KG1 (cell line): ENCODE data around the gene MFSD12.

Experiments
- DNase-seq: peaks from one replicate; lab custom pipeline; 2025; lab: John Stamatoyannopoulos, UW

The MFSD12 gene

GRCh38 chr19:3506384-3507340 lies 50.7 kb downstream of the MFSD12 start:
- DNase-seq = no peak

- peak; percentile 94 for DNase-seq
Observed at GRCh38 chr19:3505598-3506383, 51.6 kb downstream of the MFSD12 start, which contains the start of gene FZR1. TSS of gene FZR1 (plus strand) at chr19:3506311. CDS start at chr19:3522990, 16,679 bp downstream.

- DNase-seq = no peak
Observed at GRCh38 chr19:3504735-3505134, 52.7 kb downstream of the MFSD12 start.

GRCh38 chr19:3503036-3503572 lies 54.3 kb downstream of the MFSD12 start:
- DNase-seq = no peak

GRCh38 chr19:3501780-3502179 lies 55.6 kb downstream of the MFSD12 start:
- DNase-seq = no peak

- peak; percentile 97 for DNase-seq
Observed at GRCh38 chr19:3500429-3501101, 56.8 kb downstream of the MFSD12 start, which contains the start of gene DOHH. TSS of gene DOHH (minus strand) at chr19:3500674. CDS start at chr19:3496814, 3,860 bp downstream.

- DNase-seq = no peak
Observed at GRCh38 chr19:3499738-3500428, 57.5 kb downstream of the MFSD12 start.

GRCh38 chr19:3497757-3498520 lies 59.4 kb downstream of the MFSD12 start:
- no peak for DNase-seq

- DNase-seq = no peak
Observed at GRCh38 chr19:3496392-3497273, 60.8 kb downstream of the MFSD12 start.

- no peak for DNase-seq
Observed at GRCh38 chr19:3494559-3494958, 62.8 kb downstream of the MFSD12 start.
